Parathyroid adenoma (tissue), 2 donors: ENCODE measurements around the gene PCIF1.

Experiments used
- H2AFZ ChIP-seq: fragments of 300-600 bp; sonication (generic); one replicate; pipeline ENCODE4 v1.7.0; 2017; ENCODE audit warnings: antibody characterized with exemption, mild to moderate bottlenecking
- H3K27ac ChIP-seq: fragments of 300-600 bp; sonication (generic); one replicate; pipeline ENCODE4 v1.7.0; 2017
- H3K27me3 ChIP-seq: fragments of 300-600 bp; sonication (generic); one replicate; pipeline ENCODE4 v1.7.0; 2017; ENCODE audit warnings: low read length; ENCODE audit not compliant: control insufficient read depth, insufficient read depth
- H3K36me3 ChIP-seq: fragments of 300-600 bp; sonication (generic); one replicate; pipeline ENCODE4 v1.7.0; 2017; ENCODE audit warnings: low read length; ENCODE audit not compliant: control insufficient read depth, insufficient read depth
- H3K4me1 ChIP-seq: fragments of 300-600 bp; sonication (generic); one replicate; pipeline ENCODE4 v1.7.0; 2017; ENCODE audit warnings: control low read depth
- H3K4me2 ChIP-seq: fragments of 300-600 bp; sonication (generic); one replicate; pipeline ENCODE4 v1.7.0; 2017; ENCODE audit warnings: low read length
- H3K4me3 ChIP-seq: fragments of 300-600 bp; sonication (generic); one replicate; pipeline ENCODE4 v1.7.0; 2017; ENCODE audit warnings: low read depth, low read length
- H3K79me2 ChIP-seq: fragments of 300-600 bp; sonication (generic); one replicate; pipeline ENCODE4 v1.7.0; 2017; ENCODE audit warnings: control low read depth
- H3K9ac ChIP-seq: fragments of 300-600 bp; sonication (generic); one replicate; pipeline ENCODE4 v1.7.0; 2017; ENCODE audit warnings: mild to moderate bottlenecking
- H3K9me3 ChIP-seq: fragments of 300-600 bp; sonication (generic); one replicate; pipeline ENCODE4 v1.7.0; 2017; ENCODE audit warnings: low read length; ENCODE audit not compliant: control insufficient read depth
- TF ChIP-seq, protein P1 (sequence below): fragments of 300-600 bp; sonication (generic); IDR thresholded peaks from one replicate; pipeline ENCODE4 v1.7.0; 2017; ENCODE audit warnings: antibody characterized with exemption, mild to moderate bottlenecking
- donor health status: primary hyperparathyroidism.

PCIF1 gene

DNA sequence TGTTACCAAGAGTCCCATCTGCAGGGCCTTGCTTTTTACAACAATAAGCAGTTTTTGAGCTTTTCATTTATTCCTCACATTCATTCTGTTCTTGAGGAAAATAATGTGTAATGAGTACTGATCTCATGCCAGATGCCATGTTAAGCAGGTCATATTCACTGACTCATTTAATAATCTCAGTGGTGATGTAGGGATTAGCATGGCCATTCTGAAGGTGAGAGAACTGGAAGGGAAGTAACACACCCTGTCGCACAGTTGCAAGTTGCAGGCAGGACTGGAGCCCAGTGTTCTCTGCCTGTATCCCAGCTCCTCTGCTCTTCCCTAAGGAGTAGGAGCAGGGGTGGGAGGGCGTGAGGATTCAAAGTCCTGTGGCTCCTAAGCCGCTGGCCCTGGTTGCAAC lies 5.6 kb downstream of the PCIF1 start:
- Histone ChIP-seq H3K27ac (no peak overlapping the region), H2AFZ (no peak overlapping the region), H3K27me3 (no peaks in the 10 kb centered on the region), H3K9ac (no peak overlapping the region), H3K4me2 (no peak overlapping the region), H3K4me1 (no peaks in the 10 kb centered on the region), H3K4me3 (no peak overlapping the region), H3K9me3 (no peaks in the 10 kb centered on the region), H3K79me2 (peaks cover 9% of the 10 kb centered on the region), H3K36me3 (no peaks in the 10 kb centered on the region)
- TF ChIP-seq, protein P1, sequence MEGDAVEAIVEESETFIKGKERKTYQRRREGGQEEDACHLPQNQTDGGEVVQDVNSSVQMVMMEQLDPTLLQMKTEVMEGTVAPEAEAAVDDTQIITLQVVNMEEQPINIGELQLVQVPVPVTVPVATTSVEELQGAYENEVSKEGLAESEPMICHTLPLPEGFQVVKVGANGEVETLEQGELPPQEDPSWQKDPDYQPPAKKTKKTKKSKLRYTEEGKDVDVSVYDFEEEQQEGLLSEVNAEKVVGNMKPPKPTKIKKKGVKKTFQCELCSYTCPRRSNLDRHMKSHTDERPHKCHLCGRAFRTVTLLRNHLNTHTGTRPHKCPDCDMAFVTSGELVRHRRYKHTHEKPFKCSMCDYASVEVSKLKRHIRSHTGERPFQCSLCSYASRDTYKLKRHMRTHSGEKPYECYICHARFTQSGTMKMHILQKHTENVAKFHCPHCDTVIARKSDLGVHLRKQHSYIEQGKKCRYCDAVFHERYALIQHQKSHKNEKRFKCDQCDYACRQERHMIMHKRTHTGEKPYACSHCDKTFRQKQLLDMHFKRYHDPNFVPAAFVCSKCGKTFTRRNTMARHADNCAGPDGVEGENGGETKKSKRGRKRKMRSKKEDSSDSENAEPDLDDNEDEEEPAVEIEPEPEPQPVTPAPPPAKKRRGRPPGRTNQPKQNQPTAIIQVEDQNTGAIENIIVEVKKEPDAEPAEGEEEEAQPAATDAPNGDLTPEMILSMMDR = no peak

GRCh38 chr20:45940469-45940868 lies 6.0 kb downstream of the PCIF1 start:
- Histone ChIP-seq H3K27ac (no peak overlapping the region), H3K79me2 (peaks cover 9% of the 10 kb centered on the region), H3K4me3 (no peak overlapping the region), H3K36me3 (no peaks in the 10 kb centered on the region), H3K27me3 (no peaks in the 10 kb centered on the region), H3K9ac (no peak overlapping the region), H3K4me2 (no peak overlapping the region), H2AFZ (no peak overlapping the region), H3K9me3 (no peaks in the 10 kb centered on the region), H3K4me1 (no peaks in the 10 kb centered on the region)
- TF ChIP-seq, protein P1 = no peak

DNA sequence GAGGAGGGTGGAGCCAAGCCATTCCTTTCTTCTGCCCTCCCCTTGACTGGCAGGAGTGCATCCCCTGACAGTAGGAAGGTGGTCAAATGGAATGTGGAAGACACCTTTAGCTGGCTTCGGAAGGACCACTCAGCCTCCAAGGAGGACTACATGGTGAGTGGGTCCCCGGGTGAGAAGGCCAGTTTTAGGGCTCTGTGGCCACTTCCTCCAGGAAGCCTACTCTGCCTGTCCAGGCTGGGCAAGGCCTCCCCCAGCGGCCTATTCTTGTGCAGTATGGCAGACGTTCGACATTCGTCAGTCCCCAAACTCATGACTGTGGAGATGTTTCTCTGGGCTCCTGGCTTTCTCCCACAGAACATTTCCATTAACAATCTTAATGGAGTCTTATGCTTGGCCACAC lies 9.1 kb downstream of the PCIF1 start:
- Histone ChIP-seq H3K4me2 (no peak overlapping the region), H3K4me3 (no peak overlapping the region), H2AFZ (no peak overlapping the region), H3K36me3 (no peaks in the 10 kb centered on the region), H3K9me3 (no peaks in the 10 kb centered on the region), H3K9ac (no peak overlapping the region), H3K79me2 (peaks cover 4% of the 10 kb centered on the region), H3K27me3 (no peaks in the 10 kb centered on the region), H3K4me1 (no peaks in the 10 kb centered on the region), H3K27ac (no peak overlapping the region)
- TF ChIP-seq, protein P1 = no peak

DNA sequence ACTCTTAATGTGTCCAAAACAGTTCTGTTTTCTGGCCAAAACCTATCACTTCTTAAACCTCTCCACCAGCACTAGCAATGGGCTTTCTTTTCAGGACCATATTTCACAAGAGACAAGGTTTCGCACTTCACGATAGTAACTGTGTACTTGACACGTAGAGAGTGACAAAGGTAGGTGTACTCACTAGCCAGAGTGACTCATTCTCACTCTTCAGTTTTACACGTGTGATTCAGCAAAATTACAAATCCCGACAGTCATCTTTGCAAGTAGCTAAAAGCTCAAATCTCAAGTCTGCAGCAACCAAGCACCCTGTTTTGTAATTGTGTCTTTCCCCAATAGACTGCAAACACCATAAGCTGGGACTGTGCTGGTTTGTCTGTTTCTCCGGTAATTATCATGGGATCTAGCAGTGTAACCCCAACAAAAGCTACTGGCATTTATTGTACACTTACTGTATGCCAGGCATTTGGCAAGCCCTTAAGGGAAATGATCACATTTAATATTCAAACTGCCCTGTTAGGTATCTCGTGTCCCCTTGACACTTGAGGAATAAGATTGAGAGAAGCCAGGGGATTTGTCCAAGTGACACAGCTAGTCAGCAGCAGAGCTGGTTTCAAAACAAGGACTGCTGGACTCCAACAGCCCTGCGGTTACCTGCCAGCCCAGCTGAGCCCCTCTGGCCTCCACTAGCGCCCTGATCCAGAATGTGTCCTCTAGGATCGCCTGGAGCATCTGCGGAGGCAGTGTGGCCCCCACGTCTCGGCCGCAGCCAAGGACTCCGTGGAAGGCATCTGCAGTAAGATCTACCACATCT lies 9.9 kb downstream of the PCIF1 start:
- H3K79me2 ChIP-seq = peaks cover 4% of the 10 kb centered on the region
- no peaks in the 10 kb centered on the region for H3K4me1 ChIP-seq
- no peak overlapping the region for H3K4me3 ChIP-seq
- H3K27ac ChIP-seq = no peak overlapping the region
- no peak overlapping the region for H3K4me2 ChIP-seq
- no peaks in the 10 kb centered on the region for H3K27me3 ChIP-seq
- no peak overlapping the region for H2AFZ ChIP-seq
- H3K9me3 ChIP-seq = no peaks in the 10 kb centered on the region
- H3K36me3 ChIP-seq = no peaks in the 10 kb centered on the region
- no peak overlapping the region for H3K9ac ChIP-seq
- TF ChIP-seq, protein P1 = no peak
